ENCODE results near the gene PTP4A2.
"Not testable (repeated sequence)": the region's sequence is repeated elsewhere in the genome, so short reads cannot be mapped to it uniquely, and the experiment has no call there.

PTP4A2 gene

DNA sequence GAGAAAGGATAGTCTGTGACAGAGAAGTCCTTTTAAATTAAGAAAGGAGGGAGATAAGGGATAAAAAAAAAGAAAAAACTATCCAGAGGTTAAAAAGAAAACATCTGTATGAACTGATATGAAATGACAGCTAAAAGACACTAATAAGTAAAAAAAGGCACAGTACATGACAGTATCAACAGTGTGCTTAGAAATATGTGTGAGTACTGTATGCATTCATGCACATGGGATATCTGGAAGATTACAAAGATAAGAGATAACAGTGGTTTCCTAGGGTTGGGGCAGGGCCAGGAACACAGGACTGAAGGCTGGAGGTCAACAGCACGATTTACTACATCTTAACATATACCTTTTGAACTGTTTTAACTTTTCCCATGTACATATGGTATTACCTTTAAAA lies 13.3 kb downstream of the PTP4A2 start:
- no peak for DNase-seq (ENCODE audit: low spot score)

DNA sequence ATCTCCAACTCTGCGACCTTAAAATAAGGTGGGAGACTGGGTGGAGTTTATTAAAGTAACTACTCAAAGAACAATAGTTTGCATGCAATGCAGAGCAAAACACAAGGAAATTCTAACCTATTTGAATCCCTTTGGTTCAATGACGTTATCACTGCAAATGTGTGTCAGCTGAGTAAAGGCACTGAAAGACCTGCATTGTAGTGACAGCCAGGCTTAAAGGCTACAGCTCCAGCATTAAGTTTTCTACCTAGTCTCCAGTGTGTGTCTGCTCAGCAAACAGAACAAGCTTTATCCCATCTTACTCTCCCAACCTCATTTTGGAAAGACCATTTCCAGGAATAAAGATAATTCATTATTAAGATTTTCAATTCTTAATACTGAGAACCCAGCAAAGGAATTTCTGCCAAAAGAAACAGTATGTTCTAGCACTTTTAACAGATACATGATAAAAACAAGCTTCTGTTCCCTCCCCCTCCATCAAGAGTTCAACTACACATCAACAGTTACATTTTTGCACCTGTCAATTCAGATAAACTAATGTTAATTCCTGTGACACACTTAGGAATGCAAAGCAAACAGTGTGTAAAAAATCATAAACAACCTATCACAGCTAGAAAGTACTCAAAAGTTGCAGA lies 14.2 kb downstream of the PTP4A2 start:
- DNase-seq (ENCODE audit: low spot score) = no peak

DNA sequence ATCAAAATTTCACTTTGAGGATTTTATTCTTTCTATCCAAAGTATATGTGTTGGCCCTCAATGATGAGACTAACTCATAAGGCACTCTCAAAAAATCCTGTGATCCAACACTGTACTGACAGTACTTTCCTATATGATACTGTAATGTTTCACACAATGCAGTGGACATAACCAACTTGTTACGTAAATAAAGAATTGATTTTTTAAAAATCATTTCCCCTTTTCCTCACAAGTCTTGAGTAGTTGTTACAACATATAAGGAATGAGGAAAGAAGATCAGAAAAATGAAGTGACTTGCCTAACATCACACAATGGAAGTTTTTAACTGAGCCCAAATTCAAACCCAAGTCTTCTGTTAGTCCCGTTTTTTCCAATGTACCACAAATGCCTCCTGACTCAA lies 17.2 kb downstream of the PTP4A2 start:
- DNase-seq (ENCODE audit: low spot score) = no peak

DNA sequence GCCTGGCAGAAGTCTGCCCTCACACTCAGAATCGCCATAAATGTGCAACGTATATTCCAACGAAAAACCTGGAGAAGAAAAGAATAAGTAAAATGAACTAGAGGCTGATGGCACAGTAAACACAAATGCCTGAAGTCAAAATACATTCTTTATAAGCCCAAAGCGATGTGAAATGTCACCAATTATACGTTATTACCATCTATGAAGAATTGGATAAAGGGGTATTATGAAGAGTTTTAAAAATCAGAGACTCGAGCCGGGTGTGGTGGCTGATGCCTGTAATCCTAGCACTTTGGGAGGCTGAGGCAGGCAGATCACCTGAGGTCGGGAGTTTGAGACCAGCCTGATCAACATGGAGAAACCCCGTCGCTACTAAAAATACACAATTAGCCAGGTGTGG lies 18.6 kb downstream of the PTP4A2 start:
- no peak for DNase-seq (ENCODE audit: low spot score)

DNA sequence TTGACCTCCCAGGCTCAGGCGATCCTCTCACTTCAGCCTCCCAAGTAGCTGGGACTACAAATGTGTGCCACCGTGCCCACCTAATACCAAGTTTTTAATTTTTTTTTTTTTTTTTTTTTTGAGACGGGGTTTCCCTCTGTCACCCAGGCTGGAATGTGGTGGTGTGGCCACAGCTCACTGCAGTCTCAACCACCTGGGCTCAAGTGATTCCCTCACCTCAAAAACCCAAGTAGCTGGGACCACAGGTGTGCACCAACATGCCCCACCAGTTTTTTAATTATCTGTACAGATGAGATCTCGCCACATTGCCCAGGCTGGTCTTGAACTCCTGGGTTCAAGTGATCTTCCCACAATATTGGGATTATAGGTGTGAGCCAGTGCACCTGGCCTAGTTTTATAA lies 22.7 kb downstream of the PTP4A2 start:
- DNase-seq (ENCODE audit: low spot score) = no peak

DNA sequence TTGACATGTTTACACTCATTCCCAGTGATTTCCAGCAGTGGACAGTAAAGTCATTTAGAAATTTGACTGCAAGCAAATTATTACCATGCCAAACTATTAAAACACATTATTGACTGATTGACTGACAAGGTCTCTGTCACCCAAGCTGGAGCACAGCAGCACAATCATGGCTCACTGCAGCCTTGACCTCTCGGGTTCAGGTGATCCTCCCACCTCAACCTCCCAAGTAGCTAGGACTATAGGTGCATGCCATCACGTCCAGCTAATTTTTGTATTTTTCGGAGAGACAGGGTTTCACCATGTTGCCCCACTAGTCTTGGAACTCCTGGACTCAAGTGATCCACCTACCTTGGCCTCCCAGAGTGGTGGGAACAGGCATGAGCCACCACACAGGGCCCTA lies 24.2 kb downstream of the PTP4A2 start:
- no peak for DNase-seq (ENCODE audit: low spot score)

DNA sequence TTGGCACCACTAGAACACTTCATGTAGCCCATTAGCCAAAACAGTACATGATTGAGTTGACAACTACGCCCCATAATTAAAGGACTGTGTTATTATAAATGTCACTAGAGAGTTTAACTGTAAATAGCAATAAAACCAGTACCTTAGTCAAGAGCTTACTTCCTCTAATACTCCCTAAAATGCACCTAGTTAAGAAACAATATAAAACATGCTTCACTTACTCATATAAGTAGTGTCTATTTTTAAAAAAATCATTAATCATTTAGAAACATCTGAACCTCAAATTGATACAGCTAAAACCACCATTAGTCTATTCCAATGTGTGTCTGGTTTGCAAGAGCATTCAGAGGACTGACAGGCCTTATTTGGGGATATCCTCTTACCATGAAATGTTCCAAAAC lies 25.3 kb downstream of the PTP4A2 start:
- no peak for DNase-seq (ENCODE audit: low spot score)

DNA sequence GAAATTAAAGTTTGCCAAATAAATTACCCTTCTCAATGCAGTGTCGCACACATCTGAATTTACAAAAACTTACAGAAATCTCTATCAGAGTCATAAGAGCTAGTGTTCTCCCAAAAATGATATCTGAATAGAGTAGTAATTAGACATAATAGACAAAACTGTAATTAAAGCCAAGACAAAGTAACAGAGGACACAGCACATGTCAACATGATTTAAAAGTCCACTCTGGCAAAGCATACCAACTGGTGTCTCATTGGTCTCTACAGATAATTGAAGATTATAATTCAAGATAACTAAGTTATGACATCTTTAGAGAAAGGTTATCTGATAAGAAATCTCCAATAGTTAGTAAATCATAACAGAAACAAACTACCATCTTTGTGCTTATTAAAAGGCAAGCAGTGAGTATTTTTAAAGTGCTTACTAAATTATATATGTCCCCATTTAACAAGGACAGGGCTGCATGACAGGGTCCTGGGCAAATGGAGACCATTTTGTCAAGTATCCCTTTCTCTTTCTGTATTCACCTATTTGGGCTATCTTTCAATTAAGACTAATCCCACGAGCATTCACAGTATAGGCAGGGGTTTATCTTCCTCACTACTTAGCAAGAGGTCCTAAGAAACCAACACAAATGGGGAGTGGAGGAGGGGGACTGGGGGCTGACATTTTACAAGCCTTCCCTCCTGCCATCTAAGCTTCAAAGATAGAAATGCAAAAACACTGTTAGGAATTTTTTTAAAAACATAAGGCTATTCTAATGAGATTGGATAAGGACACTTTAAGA lies 26.0 kb downstream of the PTP4A2 start:
- DNase-seq (ENCODE audit: low spot score) = no peak

DNA sequence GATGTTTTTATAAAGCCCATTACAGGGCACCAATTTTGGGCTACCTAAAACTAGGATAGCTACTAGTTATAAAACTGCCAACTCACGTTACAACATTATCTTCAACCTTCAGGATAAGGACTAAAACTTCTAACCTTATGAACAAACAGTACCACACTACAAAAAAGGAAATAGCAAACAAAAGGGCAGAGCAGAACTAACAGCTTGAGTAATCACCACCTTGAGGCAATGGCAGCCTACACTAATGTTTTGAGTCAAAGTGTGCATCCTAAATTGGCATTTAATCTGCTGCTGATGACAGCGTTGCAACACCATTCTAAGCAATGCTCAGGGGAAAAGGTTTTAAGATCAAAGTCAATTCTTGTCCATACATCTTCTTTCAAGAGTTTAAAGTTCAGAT lies 27.2 kb downstream of the PTP4A2 start:
- DNase-seq (ENCODE audit: low spot score) = peak; percentile 23

DNA sequence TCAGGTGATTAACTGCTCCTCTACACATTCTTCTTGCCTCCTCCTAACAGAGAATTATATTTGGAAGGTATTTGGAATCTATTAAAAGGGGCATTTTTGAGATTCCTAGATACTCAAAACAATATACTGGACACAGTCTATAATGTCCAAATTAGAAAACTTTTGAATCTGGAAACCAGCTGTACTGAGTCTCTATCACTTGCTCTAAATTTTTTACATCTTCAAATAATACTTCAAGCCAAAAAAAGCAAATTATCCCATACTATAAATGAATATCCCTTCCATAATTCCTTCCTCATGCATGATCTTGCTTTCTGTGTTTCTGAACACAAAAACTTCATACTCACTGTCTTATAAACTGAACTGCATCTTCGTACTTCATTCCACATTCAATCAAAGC lies 28.5 kb downstream of the PTP4A2 start:
- no peak for DNase-seq (ENCODE audit: low spot score)

DNA sequence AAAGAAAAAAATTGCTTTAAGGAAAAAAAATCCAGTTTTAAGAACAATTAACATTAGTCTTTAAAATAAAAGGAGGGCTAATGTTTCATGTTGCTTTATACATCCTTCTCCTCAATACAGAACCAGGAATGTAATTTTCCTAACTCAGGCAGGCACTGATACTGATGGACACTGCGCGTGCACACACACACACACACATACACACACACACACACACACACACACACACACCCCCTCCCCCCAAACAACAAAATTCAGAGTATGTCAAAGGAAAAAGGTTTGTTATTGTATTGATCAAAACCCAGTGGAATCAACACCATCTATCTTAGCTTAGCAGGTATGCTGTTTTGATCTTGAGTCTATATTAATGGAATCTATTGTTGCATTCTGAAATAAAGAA lies 31.6 kb downstream of the PTP4A2 start:
- no peak for DNase-seq (ENCODE audit: low spot score)

DNA sequence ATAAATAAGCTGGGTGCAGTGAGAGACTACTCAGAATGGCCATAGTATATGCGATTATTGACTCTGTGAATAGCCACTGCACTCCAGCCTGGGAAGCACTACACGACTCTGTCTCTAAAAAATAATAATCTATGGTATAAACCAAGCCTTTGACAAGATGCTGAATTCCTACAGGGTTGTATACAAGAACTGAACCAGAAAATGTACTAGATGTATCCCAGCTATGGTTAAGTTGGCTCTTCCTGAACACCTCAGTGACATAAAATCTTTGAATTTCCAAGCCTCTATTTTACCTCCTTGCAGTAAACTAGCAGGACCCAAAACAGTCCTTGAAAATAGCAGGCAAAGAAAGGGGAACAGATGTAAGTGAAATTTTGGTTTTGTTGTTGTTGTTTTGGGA lies 32.5 kb downstream of the PTP4A2 start:
- no peak for DNase-seq (ENCODE audit: low spot score)

DNA sequence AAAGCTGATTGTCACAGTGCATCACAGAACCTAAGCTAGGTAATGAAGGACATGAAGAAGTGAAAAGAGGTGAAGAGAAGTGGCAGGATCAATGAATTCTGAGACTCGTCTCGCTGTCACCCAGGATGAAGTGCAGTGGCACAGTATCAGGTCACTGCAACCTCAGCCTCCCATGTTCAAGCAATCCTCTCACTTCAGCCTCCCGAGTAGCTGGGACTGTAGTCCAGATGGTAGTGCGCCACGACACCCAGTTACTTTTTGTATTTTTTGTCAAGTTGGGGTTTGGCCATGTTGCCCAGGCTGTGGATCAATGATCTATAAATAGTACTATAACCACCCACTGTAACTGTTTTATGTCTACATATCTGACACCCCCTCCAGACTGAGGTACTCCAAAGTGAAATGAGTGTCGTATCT lies 33.1 kb downstream of the PTP4A2 start:
- no peak for DNase-seq (ENCODE audit: low spot score)

DNA sequence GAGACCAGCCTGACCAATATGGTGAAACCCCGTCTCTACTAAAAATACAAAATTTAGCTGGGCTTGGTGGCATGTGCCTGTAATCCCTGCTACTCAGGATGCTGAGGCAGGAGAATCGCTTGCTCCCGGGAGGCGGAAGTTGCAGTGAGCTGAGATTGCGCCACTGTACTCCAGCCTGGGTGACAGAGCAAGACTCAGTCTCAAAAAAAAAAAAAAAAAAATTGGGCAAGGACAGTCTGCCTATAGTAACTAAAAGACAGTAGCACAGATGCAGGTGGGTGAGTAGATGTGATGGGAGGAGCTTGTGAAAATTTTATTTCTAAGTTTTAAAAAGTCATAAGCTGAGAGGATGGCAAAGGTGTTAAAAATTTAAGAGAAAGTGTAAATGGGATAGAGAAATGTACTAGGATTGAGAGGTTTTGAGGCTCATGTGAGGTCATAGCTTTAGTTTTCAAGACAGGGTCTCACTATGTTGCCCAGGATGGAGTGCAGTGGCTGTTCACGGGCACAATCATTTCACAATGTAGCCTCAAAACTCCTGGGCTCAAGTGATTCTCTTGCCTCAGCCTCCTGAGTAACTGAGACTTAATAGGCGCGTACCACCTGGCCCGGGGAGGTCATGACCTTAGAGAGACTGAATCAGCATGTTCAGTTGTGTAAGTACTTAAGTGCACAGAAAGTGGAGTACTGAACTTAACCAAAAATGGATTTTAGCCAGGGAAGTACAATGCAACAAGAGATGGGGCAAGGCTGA lies 33.7 kb downstream of the PTP4A2 start:
- DNase-seq (ENCODE audit: low spot score) = no peak

DNA sequence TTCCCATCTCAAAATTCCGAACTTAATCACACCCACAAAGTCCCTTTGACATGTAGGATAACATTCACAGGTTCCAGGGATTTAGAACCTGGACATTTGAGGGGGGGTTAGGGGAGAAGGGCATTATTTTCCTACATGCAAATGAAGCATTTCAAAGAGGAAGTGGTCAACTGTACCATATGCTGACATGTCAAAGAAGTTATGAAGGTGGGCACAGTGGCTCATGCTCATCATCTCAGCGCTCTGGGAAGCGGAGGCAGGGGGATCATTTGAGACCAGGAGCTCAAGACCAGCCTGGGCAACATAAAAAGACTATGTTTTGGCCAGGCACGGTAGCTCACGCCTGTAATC lies 35.7 kb downstream of the PTP4A2 start:
- no peak for DNase-seq (ENCODE audit: low spot score)

DNA sequence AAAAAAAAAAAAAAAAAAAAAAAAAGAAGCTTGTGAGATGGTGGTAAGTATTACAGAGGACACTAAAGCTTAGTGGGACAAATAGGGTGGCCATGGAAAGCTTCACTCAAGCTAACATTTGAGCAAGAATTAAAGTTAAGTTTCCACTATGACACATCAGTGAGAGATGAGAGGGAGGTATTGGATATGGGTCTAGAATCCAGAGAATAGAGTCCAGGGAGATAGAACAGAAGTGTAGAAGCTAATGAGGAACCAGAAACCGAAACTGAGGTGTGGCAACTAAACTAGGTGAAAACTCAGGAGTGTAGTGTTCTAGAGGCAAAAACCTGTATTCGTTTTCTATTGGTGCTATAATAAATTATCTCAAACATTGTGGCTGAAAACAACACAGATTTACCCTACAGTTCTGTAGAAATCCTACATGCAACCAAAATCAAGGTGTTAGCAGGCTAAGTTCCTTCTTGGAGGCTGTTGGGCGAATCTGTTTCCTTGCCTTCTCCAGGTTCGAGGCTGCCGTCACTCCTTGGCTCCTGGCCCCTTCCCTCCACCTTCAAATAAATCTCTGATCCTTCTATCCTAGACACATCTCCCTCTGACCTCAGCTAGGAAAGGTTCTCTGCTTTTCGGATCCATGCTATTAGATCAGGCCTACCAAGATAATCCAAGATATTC lies 36.2 kb downstream of the PTP4A2 start:
- no peak for DNase-seq (ENCODE audit: low spot score)

DNA sequence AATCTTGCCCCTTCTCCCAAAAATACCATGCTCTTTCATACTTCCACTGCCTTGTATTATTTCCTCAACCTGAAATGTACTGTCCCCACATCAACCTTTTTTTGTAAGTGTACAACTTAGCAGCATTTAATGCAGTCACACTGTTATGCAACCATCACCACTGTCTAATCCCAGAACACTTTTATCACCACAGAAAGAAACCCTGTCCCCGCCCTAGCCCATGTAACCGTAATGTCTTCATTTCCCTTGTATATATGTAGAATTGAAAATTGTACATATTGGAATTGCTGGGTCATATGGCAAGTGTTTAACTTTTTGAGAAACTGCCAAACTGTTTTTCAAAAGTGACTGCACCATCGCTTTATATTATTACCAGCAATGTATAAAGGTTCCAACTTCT lies 37.4 kb downstream of the PTP4A2 start:
- DNase-seq (ENCODE audit: low spot score) = no peak

DNA sequence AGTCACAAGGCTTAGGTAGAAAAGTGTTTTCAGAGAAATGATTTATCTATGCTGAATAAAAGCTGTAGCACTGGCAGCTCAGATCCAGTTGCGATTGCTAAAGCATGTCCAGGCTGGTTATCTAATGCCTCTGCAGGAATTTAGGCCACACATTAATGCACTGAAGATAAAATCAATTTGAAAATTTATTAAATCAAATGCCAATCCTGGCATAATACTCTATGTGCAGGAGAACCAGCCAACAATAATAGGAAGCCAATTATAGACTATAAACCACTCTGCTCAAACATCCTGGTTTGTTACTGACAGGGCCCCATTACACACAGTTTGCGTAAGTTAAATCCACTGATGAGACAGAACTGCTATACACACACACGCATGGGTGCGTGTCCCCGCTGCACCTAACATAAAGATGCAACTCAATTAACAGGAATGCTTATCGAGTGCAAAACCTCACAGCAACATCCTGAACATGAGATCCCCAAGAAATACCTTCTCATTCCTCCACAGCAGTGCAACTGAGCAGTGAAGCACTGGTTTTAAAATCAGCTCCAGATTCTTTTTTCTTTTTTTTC lies 40.6 kb downstream of the PTP4A2 start:
- no peak for DNase-seq (ENCODE audit: low spot score)

DNA sequence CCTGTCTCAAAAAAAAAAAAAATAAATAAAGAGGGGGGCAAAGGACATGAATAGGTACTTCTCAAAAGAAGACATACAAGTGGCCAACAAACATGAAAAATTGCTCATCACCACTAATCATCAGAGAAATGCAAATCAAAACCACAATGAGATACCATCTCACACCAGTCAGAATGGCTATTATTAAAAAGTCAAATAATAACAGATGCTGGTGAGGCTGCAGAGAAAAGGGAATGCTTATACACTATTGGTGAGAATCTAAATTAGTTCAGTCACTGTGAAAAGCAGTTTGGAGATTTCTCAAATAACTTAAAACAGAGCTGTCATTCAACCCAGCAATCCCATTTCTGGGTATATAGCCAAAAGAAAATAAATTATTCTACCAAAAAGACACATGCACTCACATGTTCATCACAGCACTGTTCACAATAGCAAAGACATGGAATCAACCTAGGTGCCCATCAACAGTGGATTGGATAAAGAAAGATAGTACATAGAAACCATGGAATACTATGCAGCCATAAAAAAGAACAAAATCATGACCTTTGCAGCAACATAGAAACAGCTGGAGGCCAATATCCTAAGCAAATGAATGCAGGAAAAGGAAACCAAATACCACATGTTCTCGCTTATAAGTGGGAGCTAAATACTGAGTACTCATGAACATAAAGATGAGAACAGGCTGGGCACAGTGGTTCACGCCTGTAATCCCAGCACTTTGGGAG lies 42.5 kb downstream of the PTP4A2 start:
- DNase-seq (ENCODE audit: low spot score) = not testable (repeated sequence)

DNA sequence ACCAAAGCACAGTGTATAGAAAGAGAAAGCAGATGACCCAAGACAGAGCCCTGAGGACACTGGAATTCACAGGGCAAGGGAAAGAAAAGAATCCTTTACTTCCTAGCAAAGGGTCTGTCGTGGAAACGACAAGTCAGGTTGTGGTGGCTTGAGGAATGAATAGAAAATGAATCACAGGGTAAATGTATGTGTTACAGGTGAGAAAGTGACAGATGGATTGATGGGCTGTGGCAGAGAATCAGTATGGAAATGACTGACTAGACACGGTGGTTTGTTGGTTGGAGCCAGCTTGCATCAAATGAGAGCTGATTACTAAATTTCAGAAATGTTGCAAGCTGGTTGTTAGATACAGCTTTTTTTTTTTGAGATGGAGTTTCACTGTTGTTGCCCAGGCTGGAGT lies 46.9 kb downstream of the PTP4A2 start:
- DNase-seq (ENCODE audit: low spot score) = no peak

DNA sequence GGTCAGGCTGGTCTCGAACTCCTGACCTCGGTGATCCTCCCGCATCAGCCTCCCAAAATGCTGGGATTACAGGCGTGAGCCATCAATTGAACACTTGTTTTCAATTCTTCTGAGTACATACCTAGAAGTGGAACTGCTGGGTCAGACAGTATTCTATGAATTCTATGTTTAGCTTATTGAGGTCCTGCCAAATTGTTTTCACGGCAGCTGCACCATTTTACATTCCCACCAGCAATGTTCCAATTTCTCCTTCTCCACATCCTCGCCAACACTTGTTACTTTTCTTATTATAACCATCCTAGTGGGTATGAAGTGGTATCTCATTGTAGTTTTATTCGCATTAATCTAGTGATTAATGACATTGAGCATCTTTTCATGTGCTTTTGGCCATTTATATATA lies 49.9 kb downstream of the PTP4A2 start:
- DNase-seq (ENCODE audit: low spot score) = no peak

DNA sequence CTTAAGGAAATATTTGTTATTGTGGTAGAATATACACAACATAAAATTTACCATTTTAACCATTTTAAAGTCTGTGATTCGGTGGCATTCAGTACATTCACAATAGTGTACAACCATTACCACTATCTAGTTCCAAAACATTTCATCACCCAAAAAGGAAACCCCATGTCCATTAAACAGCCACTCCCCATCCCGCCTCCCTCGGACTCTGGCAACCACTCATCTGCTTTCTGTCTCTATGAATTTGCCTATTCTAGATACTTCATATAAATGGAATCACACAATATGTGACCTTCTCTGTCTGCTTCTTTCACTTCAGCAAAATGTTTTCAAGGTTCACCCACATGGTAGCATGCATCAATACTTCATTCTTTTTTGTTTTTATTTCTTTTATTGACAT lies 51.3 kb downstream of the PTP4A2 start:
- DNase-seq (ENCODE audit: low spot score) = no peak

All from HuH-7 (cell line).